Measurements from ENCODE around the gene IFNA8.

IFNA8 gene

DNA sequence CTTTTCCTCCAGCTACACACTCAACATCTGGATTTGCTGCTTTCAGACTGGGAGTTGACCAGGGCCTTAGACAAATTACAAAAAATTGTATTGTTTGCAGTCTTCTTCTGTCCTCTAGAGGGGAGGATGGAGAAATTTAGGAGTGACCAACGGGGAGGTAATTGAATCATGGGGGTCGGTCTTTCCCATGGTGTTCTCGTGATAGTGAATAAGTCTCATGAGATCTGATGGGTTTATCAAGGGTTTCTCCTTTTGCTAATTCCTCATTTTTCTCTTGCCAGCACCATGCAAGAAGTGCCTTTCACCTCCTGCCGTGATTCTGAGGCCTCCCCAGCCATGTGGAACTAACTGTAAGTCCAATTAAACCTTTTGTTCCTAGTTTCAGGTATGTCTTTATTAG lies 4.2 kb downstream of the IFNA8 start:
- TF ChIP-seq, protein P1, sequence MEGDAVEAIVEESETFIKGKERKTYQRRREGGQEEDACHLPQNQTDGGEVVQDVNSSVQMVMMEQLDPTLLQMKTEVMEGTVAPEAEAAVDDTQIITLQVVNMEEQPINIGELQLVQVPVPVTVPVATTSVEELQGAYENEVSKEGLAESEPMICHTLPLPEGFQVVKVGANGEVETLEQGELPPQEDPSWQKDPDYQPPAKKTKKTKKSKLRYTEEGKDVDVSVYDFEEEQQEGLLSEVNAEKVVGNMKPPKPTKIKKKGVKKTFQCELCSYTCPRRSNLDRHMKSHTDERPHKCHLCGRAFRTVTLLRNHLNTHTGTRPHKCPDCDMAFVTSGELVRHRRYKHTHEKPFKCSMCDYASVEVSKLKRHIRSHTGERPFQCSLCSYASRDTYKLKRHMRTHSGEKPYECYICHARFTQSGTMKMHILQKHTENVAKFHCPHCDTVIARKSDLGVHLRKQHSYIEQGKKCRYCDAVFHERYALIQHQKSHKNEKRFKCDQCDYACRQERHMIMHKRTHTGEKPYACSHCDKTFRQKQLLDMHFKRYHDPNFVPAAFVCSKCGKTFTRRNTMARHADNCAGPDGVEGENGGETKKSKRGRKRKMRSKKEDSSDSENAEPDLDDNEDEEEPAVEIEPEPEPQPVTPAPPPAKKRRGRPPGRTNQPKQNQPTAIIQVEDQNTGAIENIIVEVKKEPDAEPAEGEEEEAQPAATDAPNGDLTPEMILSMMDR (IDR thresholded peaks at IDR 0.05; ENCODE audit: poor library complexity, severe bottlenecking), result peak; percentile 5
- no peaks in the 10 kb centered on the region for H3K4me1 ChIP-seq (ENCODE audit: insufficient read depth, poor library complexity, severe bottlenecking)
- H3K27ac ChIP-seq (ENCODE audit: poor library complexity, severe bottlenecking), result no peak overlapping the region
- no peaks in the 10 kb centered on the region for H3K36me3 ChIP-seq (ENCODE audit: low read depth)
- no peak overlapping the region for H3K4me3 ChIP-seq (ENCODE audit: severe bottlenecking)
- ATAC-seq (ENCODE audit: low read depth) (no peak), DNase-seq (ENCODE audit: low spot score) (no peak)
- H3K9me3 ChIP-seq (ENCODE audit: severe bottlenecking), result no peaks in the 10 kb centered on the region
- peaks cover 12% of the 10 kb centered on the region for H3K27me3 ChIP-seq (ENCODE audit: insufficient read depth, poor library complexity, severe bottlenecking)

- H3K9me3 ChIP-seq (ENCODE audit: severe bottlenecking), result no peaks in the 10 kb centered on the region
- ATAC-seq (ENCODE audit: low read depth), result peak; percentile 36; the same call in 1 of the 3 replicates
These were observed 4.7 kb downstream of the IFNA8 start for GRCh38 chr9:21413624-21414023.

GRCh38 chr9:21414220-21414940 lies 5.5 kb downstream of the IFNA8 start:
- Histone ChIP-seq H3K27ac (ENCODE audit: poor library complexity, severe bottlenecking) (no peak overlapping the region), H3K9me3 (ENCODE audit: severe bottlenecking) (no peaks in the 10 kb centered on the region), H3K27me3 (ENCODE audit: insufficient read depth, poor library complexity, severe bottlenecking) (peaks cover 12% of the 10 kb centered on the region), H3K36me3 (ENCODE audit: low read depth) (no peaks in the 10 kb centered on the region), H3K4me1 (ENCODE audit: insufficient read depth, poor library complexity, severe bottlenecking) (no peaks in the 10 kb centered on the region), H3K4me3 (ENCODE audit: severe bottlenecking) (no peak overlapping the region)
- TF ChIP-seq, protein P1 (IDR thresholded peaks at IDR 0.05; ENCODE audit: poor library complexity, severe bottlenecking), result no peak
- ATAC-seq (ENCODE audit: low read depth) (no peak), DNase-seq (ENCODE audit: low spot score) (no peak)

More at GRCh38 chr9:21413624-21414023, 4.7 kb downstream of the IFNA8 start:
- H3K4me3 ChIP-seq (ENCODE audit: severe bottlenecking), result no peak overlapping the region
- no peaks in the 10 kb centered on the region for H3K36me3 ChIP-seq (ENCODE audit: low read depth)
- H3K27ac ChIP-seq (ENCODE audit: poor library complexity, severe bottlenecking), result no peak overlapping the region
- H3K4me1 ChIP-seq (ENCODE audit: insufficient read depth, poor library complexity, severe bottlenecking), result no peaks in the 10 kb centered on the region
- TF ChIP-seq, protein P1 (IDR thresholded peaks at IDR 0.05; ENCODE audit: poor library complexity, severe bottlenecking), result no peak
- DNase-seq (ENCODE audit: low spot score), result no peak
- peaks cover 12% of the 10 kb centered on the region for H3K27me3 ChIP-seq (ENCODE audit: insufficient read depth, poor library complexity, severe bottlenecking)

GRCh38 chr9:21415493-21416267 lies 6.8 kb downstream of the IFNA8 start:
- TF ChIP-seq, protein P1 (IDR thresholded peaks at IDR 0.05; ENCODE audit: poor library complexity, severe bottlenecking), result no peak

More at GRCh38 chr9:21415493-21416267, 6.8 kb downstream of the IFNA8 start:
- Histone ChIP-seq H3K4me3 (ENCODE audit: severe bottlenecking) (no peak overlapping the region), H3K36me3 (ENCODE audit: low read depth) (no peaks in the 10 kb centered on the region), H3K4me1 (ENCODE audit: insufficient read depth, poor library complexity, severe bottlenecking) (no peaks in the 10 kb centered on the region), H3K27me3 (ENCODE audit: insufficient read depth, poor library complexity, severe bottlenecking) (peaks cover 4% of the 10 kb centered on the region), H3K27ac (ENCODE audit: poor library complexity, severe bottlenecking) (no peak overlapping the region), H3K9me3 (ENCODE audit: severe bottlenecking) (no peaks in the 10 kb centered on the region)
- peak; percentile 36; the same call in 2 of the 3 replicates for ATAC-seq (ENCODE audit: low read depth)
- no peak for DNase-seq (ENCODE audit: low spot score)

Data from RWPE2 (cell line).